GM18511 (cell line): ENCODE measurements around the gene MRPL16.
"Not testable (repeated sequence)": the region's sequence is repeated elsewhere in the genome, so short reads cannot be mapped to it uniquely, and the experiment has no call there.

Experiments used
- ATAC-seq: cut with Tn5 transposase; IDR thresholded peaks from one replicate; pipeline ENCODE4 v1.9.1; 2021; ENCODE audit warnings: mild to moderate bottlenecking, moderate library complexity; ENCODE audit not compliant: unreplicated experiment

MRPL16 gene

GRCh38 chr11:59810189-59810910 is at the start of gene MRPL16:
MRPL16 (minus strand) TSS chr11:59810778; CDS start chr11:59810658, 120 bp downstream.
- ATAC-seq, result peak; percentile 97

- ATAC-seq, result no peak
These were observed 49.1 kb upstream of the MRPL16 start for GRCh38 chr11:59859673-59860072.

GRCh38 chr11:59857439-59858434 is 47.2 kb upstream of the MRPL16 start:
- no peak for ATAC-seq

- ATAC-seq, result no peak
These were observed 44.3 kb upstream of the MRPL16 start for GRCh38 chr11:59854871-59855270.

- not testable (repeated sequence) for ATAC-seq
These were observed 40.8 kb upstream of the MRPL16 start for GRCh38 chr11:59851416-59851815.

GRCh38 chr11:59849551-59849950 is 39.0 kb upstream of the MRPL16 start:
- not testable (repeated sequence) for ATAC-seq

- ATAC-seq, result peak; percentile 71
These were observed 38.6 kb upstream of the MRPL16 start for GRCh38 chr11:59849129-59849528.

GRCh38 chr11:59848439-59848838 is 37.9 kb upstream of the MRPL16 start:
- ATAC-seq, result not testable (repeated sequence)

GRCh38 chr11:59847626-59848025 is 37.0 kb upstream of the MRPL16 start:
- ATAC-seq, result no peak

GRCh38 chr11:59846556-59846955 is 36.0 kb upstream of the MRPL16 start:
- no peak for ATAC-seq

GRCh38 chr11:59845399-59845798 is 34.8 kb upstream of the MRPL16 start, which contains the start of gene CBLIF:
CBLIF (minus strand) TSS chr11:59845499; CDS start chr11:59845453, 46 bp downstream.
- ATAC-seq, result no peak

GRCh38 chr11:59842316-59842715 is 31.7 kb upstream of the MRPL16 start:
- no peak for ATAC-seq

GRCh38 chr11:59841514-59841913 is 30.9 kb upstream of the MRPL16 start:
- ATAC-seq, result peak; percentile 84

GRCh38 chr11:59839615-59840014 is 29.0 kb upstream of the MRPL16 start:
- ATAC-seq, result no peak

GRCh38 chr11:59833602-59834001 is 23.0 kb upstream of the MRPL16 start:
- no peak for ATAC-seq

GRCh38 chr11:59829358-59829757 is 18.8 kb upstream of the MRPL16 start:
- ATAC-seq, result no peak

- peak; percentile 95 for ATAC-seq
These were observed 12.5 kb upstream of the MRPL16 start for GRCh38 chr11:59822989-59823566.

GRCh38 chr11:59818572-59818971 is 8.0 kb upstream of the MRPL16 start:
- no peak for ATAC-seq

GRCh38 chr11:59816434-59816833 is 5.9 kb upstream of the MRPL16 start:
- not testable (repeated sequence) for ATAC-seq

- no peak for ATAC-seq
These were observed 5.2 kb upstream of the MRPL16 start for GRCh38 chr11:59815754-59816153.

- ATAC-seq, result no peak
These were observed 3.4 kb upstream of the MRPL16 start for GRCh38 chr11:59814021-59814420.
